ENCODE measurements around the gene GTPBP2. TPM values are rescaled to one million over a fixed set of nuclear protein-coding genes. Genes with fewer than 3 reads are reported as not detected.
"Not testable (repeated sequence)": the region's sequence is repeated elsewhere in the genome, so short reads cannot be mapped to it uniquely, and the experiment has no call there.

GTPBP2 gene
- total RNA-seq, 1 donor from 2014 or later: 76.6 TPM

DNA sequence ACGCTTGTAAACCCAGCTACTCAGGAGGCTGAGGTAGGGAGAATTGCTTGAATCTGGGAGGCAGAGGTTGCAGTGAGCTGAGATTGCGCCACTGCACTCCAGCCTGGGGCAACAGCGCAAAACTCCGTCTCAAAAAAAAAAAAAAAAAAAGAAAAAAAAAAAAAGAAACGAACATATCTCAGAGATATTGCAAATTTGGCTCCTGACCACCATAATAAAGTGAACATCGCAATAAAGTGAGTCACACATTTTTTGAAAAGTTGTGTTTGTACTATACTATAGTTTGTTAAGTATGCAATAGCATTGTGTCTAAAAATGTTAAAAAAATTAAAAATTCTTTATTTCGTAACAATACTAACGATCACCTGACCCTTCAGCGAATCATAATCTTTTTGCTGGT is 29.1 kb upstream of the GTPBP2 start:
- H3K27ac Mint-ChIP-seq (ENCODE audit: unreplicated experiment): no peak overlapping the region
- H3K36me3 Mint-ChIP-seq (ENCODE audit: low read depth, unreplicated experiment): peaks cover 4% of the 10 kb centered on the region
- H3K9me3 Mint-ChIP-seq (ENCODE audit: unreplicated experiment): no peaks in the 10 kb centered on the region
- no peak overlapping the region for H3K4me3 Mint-ChIP-seq (ENCODE audit: unreplicated experiment)
- TF ChIP-seq, protein P1, sequence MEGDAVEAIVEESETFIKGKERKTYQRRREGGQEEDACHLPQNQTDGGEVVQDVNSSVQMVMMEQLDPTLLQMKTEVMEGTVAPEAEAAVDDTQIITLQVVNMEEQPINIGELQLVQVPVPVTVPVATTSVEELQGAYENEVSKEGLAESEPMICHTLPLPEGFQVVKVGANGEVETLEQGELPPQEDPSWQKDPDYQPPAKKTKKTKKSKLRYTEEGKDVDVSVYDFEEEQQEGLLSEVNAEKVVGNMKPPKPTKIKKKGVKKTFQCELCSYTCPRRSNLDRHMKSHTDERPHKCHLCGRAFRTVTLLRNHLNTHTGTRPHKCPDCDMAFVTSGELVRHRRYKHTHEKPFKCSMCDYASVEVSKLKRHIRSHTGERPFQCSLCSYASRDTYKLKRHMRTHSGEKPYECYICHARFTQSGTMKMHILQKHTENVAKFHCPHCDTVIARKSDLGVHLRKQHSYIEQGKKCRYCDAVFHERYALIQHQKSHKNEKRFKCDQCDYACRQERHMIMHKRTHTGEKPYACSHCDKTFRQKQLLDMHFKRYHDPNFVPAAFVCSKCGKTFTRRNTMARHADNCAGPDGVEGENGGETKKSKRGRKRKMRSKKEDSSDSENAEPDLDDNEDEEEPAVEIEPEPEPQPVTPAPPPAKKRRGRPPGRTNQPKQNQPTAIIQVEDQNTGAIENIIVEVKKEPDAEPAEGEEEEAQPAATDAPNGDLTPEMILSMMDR (IDR thresholded peaks at IDR 0.05; ENCODE audit: unreplicated experiment): no peak
- no peak for DNase-seq (ENCODE audit: low spot score)
- H3K27me3 Mint-ChIP-seq (ENCODE audit: unreplicated experiment): peaks cover 2% of the 10 kb centered on the region
- peaks cover 2% of the 10 kb centered on the region for H3K4me1 Mint-ChIP-seq (ENCODE audit: unreplicated experiment)

DNA sequence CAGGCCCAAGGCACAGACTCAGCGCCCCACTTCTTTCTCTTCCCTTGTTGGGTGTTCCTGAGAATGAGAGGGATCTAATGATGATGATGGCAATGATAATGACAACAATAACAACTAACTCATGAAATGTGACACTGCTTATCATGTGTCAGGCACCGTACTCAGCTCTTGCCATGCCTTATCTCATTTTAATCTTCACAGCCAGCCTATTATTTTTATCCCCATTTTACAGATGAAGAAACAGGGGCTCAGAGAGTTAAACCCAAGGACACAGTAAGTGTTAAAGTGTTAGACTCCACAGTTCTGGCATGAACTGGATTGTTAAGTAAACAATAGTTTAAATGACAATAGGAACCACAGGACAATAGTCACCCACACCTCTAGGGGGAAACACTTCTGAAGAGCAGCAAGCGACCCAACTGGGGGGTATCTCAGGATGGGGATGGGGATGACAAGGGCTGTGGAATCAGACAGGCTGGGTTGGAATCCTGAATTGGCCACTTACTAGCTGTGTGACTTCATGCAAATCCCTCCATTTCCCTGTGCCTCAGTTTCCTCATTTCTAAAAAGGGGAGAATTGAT is 28.2 kb upstream of the GTPBP2 start:
- DNase-seq (ENCODE audit: low spot score): no peak

DNA sequence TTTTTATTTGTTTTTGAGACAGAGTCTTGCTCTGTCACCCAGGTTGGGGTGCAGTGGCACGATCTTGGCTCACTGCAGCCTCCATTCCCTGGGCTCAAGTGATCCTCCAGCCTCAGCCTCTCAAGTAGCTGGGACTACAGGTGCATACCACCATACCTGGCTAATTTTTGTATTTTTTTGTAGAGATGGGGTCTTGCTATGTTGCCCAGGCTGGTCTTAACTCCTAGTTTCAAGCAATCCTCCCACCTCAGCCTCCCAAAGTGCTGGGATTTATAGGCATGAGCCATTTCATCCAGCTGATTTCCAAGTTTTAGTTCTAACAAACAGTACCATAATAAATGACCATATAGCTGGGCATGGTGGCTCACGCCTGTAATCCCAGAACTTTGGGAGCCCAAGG is 23.8 kb upstream of the GTPBP2 start:
- H3K4me1 Mint-ChIP-seq (ENCODE audit: unreplicated experiment); H3K27me3 Mint-ChIP-seq (ENCODE audit: unreplicated experiment); H3K36me3 Mint-ChIP-seq (ENCODE audit: low read depth, unreplicated experiment); DNase-seq (ENCODE audit: low spot score); H3K4me3 Mint-ChIP-seq (ENCODE audit: unreplicated experiment); H3K9me3 Mint-ChIP-seq (ENCODE audit: unreplicated experiment); H3K27ac Mint-ChIP-seq (ENCODE audit: unreplicated experiment): not testable (repeated sequence)

More for the DNA sequence above, 28.2 kb upstream of the GTPBP2 start:
- H3K4me1 Mint-ChIP-seq (ENCODE audit: unreplicated experiment): peaks cover 2% of the 10 kb centered on the region
- no peak overlapping the region for H3K4me3 Mint-ChIP-seq (ENCODE audit: unreplicated experiment)
- H3K9me3 Mint-ChIP-seq (ENCODE audit: unreplicated experiment): no peaks in the 10 kb centered on the region
- peaks cover 2% of the 10 kb centered on the region for H3K27me3 Mint-ChIP-seq (ENCODE audit: unreplicated experiment)
- TF ChIP-seq, protein P1 (IDR thresholded peaks at IDR 0.05; ENCODE audit: unreplicated experiment): no peak
- no peak overlapping the region for H3K27ac Mint-ChIP-seq (ENCODE audit: unreplicated experiment)
- H3K36me3 Mint-ChIP-seq (ENCODE audit: low read depth, unreplicated experiment): peaks cover 4% of the 10 kb centered on the region

DNA sequence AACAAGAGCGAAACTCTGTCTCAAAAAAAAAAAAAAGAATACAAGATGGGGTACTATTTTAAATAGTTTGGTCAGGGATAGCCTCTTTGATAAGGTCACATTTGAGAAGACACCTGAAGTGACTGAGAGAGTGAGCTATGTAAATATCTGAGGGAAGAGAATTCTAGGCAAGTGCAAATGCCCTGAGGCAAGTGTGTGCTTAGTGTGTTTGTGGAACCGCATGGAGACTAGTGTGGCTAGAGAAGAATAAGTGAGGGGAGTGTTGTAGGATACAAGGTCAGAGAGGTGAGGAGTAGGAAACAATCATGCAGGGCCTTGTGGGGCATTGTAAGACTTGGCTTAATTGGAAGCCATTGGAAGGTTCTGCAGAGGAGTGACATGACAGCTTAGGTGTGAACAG is 19.2 kb upstream of the GTPBP2 start:
- Mint-ChIP-seq H3K27ac (ENCODE audit: unreplicated experiment) (no peak overlapping the region), H3K4me1 (ENCODE audit: unreplicated experiment) (peaks cover 11% of the 10 kb centered on the region), H3K36me3 (ENCODE audit: low read depth, unreplicated experiment) (no peaks in the 10 kb centered on the region), H3K9me3 (ENCODE audit: unreplicated experiment) (no peaks in the 10 kb centered on the region), H3K4me3 (ENCODE audit: unreplicated experiment) (no peak overlapping the region), H3K27me3 (ENCODE audit: unreplicated experiment) (peaks cover 2% of the 10 kb centered on the region)
- TF ChIP-seq, protein P1 (IDR thresholded peaks at IDR 0.05; ENCODE audit: unreplicated experiment): no peak
- DNase-seq (ENCODE audit: low spot score): no peak

DNA sequence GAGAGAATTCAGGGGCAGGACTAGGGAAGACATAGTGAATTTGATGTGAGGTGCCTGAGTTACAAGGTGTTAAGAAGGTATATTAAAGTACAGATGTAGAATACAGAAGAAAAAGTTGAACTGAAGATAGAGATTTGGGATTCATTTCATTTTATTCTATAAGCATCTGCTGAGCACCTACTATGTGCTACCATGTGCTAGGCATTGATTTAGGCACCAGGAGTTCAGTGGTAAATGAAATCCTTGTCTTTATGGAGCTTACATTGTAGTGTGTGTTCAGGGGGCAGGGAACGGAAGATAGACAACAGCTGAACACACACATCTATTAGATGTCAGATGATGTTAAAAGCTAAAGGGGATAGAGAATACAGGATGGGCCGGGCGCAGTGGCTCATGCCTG is 18.5 kb upstream of the GTPBP2 start:
- no peaks in the 10 kb centered on the region for H3K36me3 Mint-ChIP-seq (ENCODE audit: low read depth, unreplicated experiment)
- no peak overlapping the region for H3K27ac Mint-ChIP-seq (ENCODE audit: unreplicated experiment)
- peaks cover 2% of the 10 kb centered on the region for H3K27me3 Mint-ChIP-seq (ENCODE audit: unreplicated experiment)
- H3K4me3 Mint-ChIP-seq (ENCODE audit: unreplicated experiment): no peak overlapping the region
- DNase-seq (ENCODE audit: low spot score): no peak
- TF ChIP-seq, protein P1 (IDR thresholded peaks at IDR 0.05; ENCODE audit: unreplicated experiment): no peak
- H3K4me1 Mint-ChIP-seq (ENCODE audit: unreplicated experiment): peaks cover 13% of the 10 kb centered on the region
- H3K9me3 Mint-ChIP-seq (ENCODE audit: unreplicated experiment): no peaks in the 10 kb centered on the region
